HEK293 (cell line): ENCODE results near the gene LCNL1.
A peak's percentile ranks its signal among the peaks of the same experiment; 100 is the strongest.

Experiments
- CTCF ChIA-PET: fragments of 350-600 bp; formaldehyde crosslinking; extraction: SDS; loops from one replicate; lab custom pipeline; 2021; ENCODE audit warnings: antibody characterized with exemption; lab: Yijun Ruan, JAX
- POLR2A ChIA-PET: fragments of 300-600 bp; formaldehyde crosslinking; extraction: SDS; loops from one replicate; lab custom pipeline; 2020; ENCODE audit warnings: antibody characterized with exemption, inconsistent platforms; lab: Yijun Ruan, JAX
- H3K27ac ChIP-seq: fragments of 200-500 bp; sonication (Bioruptor generic); 2 replicates; pipeline ENCODE4 v1.5.1; 2014; ENCODE audit warnings: low read depth, low read length, control low read depth, inconsistent platforms; ENCODE audit errors: extremely low read depth
- H3K36me3 ChIP-seq, 2 experiments: fragments of 200-500 bp in 1 of 2; sonication (Bioruptor generic) in 1 of 2; 1 replicate in 1 of 2; 2 replicates in 1 of 2; pipeline ENCODE4 v1.5.1; 2014 to 2017; ENCODE audit warnings: inconsistent platforms in 2 of 2, low read length in 2 of 2; ENCODE audit not compliant: control insufficient read depth in 2 of 2, insufficient read depth in 1 of 2
- H3K4me1 ChIP-seq: fragments of 200-500 bp; sonication (Bioruptor generic); 2 replicates; pipeline ENCODE4 v1.5.1; 2014; ENCODE audit warnings: mild to moderate bottlenecking, low read length, inconsistent platforms; ENCODE audit not compliant: control insufficient read depth, insufficient read depth
- H3K4me3 ChIP-seq: 2 replicates; pipeline ENCODE4 v1.5.1; 2011; ENCODE audit warnings: low read depth, mild to moderate bottlenecking, control low read depth, low read length, moderate library complexity
- H3K9me3 ChIP-seq: fragments of 200-500 bp; sonication (Bioruptor generic); 2 replicates; pipeline ENCODE4 v1.5.1; 2014; ENCODE audit warnings: low read depth, low read length, inconsistent platforms; ENCODE audit not compliant: control insufficient read depth, insufficient read depth
- BCL11A ChIP-seq: fragments of 450-650 bp; formaldehyde crosslinking; IDR thresholded peaks from 2 replicates; pipeline ENCODE4 v1.5.1; 2016; ENCODE audit warnings: low read depth, missing biosample characterization, missing genetic modification characterization
- BCL11B ChIP-seq: fragments of 450-650 bp; formaldehyde crosslinking; IDR thresholded peaks from 2 replicates; pipeline ENCODE4 v1.5.1; 2016; ENCODE audit warnings: low read depth, missing biosample characterization, missing genetic modification characterization
- GLIS1 ChIP-seq: fragments of 450-650 bp; formaldehyde crosslinking; IDR thresholded peaks from 2 replicates; pipeline ENCODE4 v1.5.1; 2016; ENCODE audit warnings: missing biosample characterization, missing genetic modification characterization
- PRDM4 ChIP-seq: fragments of 450-650 bp; formaldehyde crosslinking; IDR thresholded peaks from 2 replicates; pipeline ENCODE4 v1.5.1; 2017; ENCODE audit warnings: missing biosample characterization, missing genetic modification characterization
- REST ChIP-seq: fragments of 450-650 bp; formaldehyde crosslinking; IDR thresholded peaks from 2 replicates; pipeline ENCODE4 v1.5.1; 2016; ENCODE audit warnings: missing biosample characterization, missing genetic modification characterization
- SP7 ChIP-seq: fragments of 450-650 bp; formaldehyde crosslinking; IDR thresholded peaks from 2 replicates; pipeline ENCODE4 v1.5.1; 2016; ENCODE audit warnings: missing biosample characterization, missing genetic modification characterization
- WT1 ChIP-seq: fragments of 450-650 bp; formaldehyde crosslinking; IDR thresholded peaks from 2 replicates; pipeline ENCODE4 v1.5.1; 2016; ENCODE audit warnings: missing biosample characterization, missing genetic modification characterization
- ZBTB10 ChIP-seq: fragments of 450-650 bp; formaldehyde crosslinking; IDR thresholded peaks from 2 replicates; pipeline ENCODE4 v1.5.1; 2016; ENCODE audit warnings: missing biosample characterization, missing genetic modification characterization
- ZBTB20 ChIP-seq: fragments of 450-650 bp; formaldehyde crosslinking; IDR thresholded peaks from 2 replicates; pipeline ENCODE4 v1.5.1; 2016; ENCODE audit warnings: missing biosample characterization, missing genetic modification characterization
- ZBTB6 ChIP-seq: fragments of 450-650 bp; formaldehyde crosslinking; IDR thresholded peaks from 2 replicates; pipeline ENCODE4 v1.5.1; 2017; ENCODE audit warnings: missing biosample characterization, missing genetic modification characterization
- ZBTB8A ChIP-seq: fragments of 450-650 bp; formaldehyde crosslinking; IDR thresholded peaks from 2 replicates; pipeline ENCODE4 v1.5.1; 2016; ENCODE audit warnings: missing biosample characterization, missing genetic modification characterization
- ZFP37 ChIP-seq: fragments of 450-650 bp; formaldehyde crosslinking; IDR thresholded peaks from 2 replicates; pipeline ENCODE4 v1.5.1; 2016; ENCODE audit warnings: missing biosample characterization, missing genetic modification characterization
- ZNF133 ChIP-seq: fragments of 450-650 bp; formaldehyde crosslinking; IDR thresholded peaks from 2 replicates; pipeline ENCODE4 v1.5.1; 2016; ENCODE audit warnings: missing biosample characterization, missing genetic modification characterization
- ZNF146 ChIP-seq: fragments of 450-650 bp; formaldehyde crosslinking; IDR thresholded peaks from 2 replicates; pipeline ENCODE4 v1.5.1; 2016; ENCODE audit warnings: missing biosample characterization, missing genetic modification characterization
- ZNF223 ChIP-seq: fragments of 450-650 bp; formaldehyde crosslinking; IDR thresholded peaks from 2 replicates; pipeline ENCODE4 v1.5.1; 2016; ENCODE audit warnings: missing biosample characterization, missing genetic modification characterization
- ZNF335 ChIP-seq: fragments of 450-650 bp; formaldehyde crosslinking; conservative IDR thresholded peaks from 2 replicates; pipeline ENCODE4 v1.5.1; 2016; ENCODE audit warnings: missing biosample characterization, missing genetic modification characterization
- ZNF341 ChIP-seq: fragments of 450-650 bp; formaldehyde crosslinking; IDR thresholded peaks from 2 replicates; pipeline ENCODE4; 2016; ENCODE audit warnings: low read depth, missing biosample characterization, missing genetic modification characterization
- ZNF423 ChIP-seq: fragments of 450-650 bp; formaldehyde crosslinking; IDR thresholded peaks from 2 replicates; pipeline ENCODE4 v1.5.1; 2016; ENCODE audit warnings: missing biosample characterization, missing genetic modification characterization
- ZNF501 ChIP-seq: fragments of 450-650 bp; formaldehyde crosslinking; IDR thresholded peaks from 2 replicates; pipeline ENCODE4 v1.5.1; 2016; ENCODE audit warnings: missing biosample characterization, missing genetic modification characterization
- ZNF530 ChIP-seq: fragments of 450-650 bp; formaldehyde crosslinking; IDR thresholded peaks from 2 replicates; pipeline ENCODE4 v1.5.1; 2016; ENCODE audit warnings: low read depth, missing biosample characterization, missing genetic modification characterization
- ZNF596 ChIP-seq: fragments of 450-650 bp; IDR thresholded peaks from 2 replicates; pipeline ENCODE4 v1.5.0; 2018; ENCODE audit warnings: missing biosample characterization, mild to moderate bottlenecking, missing genetic modification characterization, moderate library complexity
- ZNF610 ChIP-seq: fragments of 450-650 bp; formaldehyde crosslinking; IDR thresholded peaks from 2 replicates; pipeline ENCODE4 v1.5.1; 2016; ENCODE audit warnings: missing biosample characterization, missing genetic modification characterization, borderline replicate concordance
- ZNF645 ChIP-seq: fragments of 450-650 bp; formaldehyde crosslinking; IDR thresholded peaks from 2 replicates; pipeline ENCODE4; 2016; ENCODE audit warnings: missing biosample characterization, missing genetic modification characterization
- ZNF660 ChIP-seq: fragments of 450-650 bp; IDR thresholded peaks from 2 replicates; pipeline ENCODE4 v1.5.1; 2018; ENCODE audit warnings: missing biosample characterization, mild to moderate bottlenecking, missing genetic modification characterization
- ZNF777 ChIP-seq: fragments of 450-650 bp; formaldehyde crosslinking; IDR thresholded peaks from 2 replicates; pipeline ENCODE4 v1.5.1; 2017; ENCODE audit warnings: missing biosample characterization, missing genetic modification characterization, borderline replicate concordance
- ZSCAN30 ChIP-seq: fragments of 450-650 bp; IDR thresholded peaks from 2 replicates; pipeline ENCODE4 v1.5.1; 2018; ENCODE audit warnings: missing biosample characterization, mild to moderate bottlenecking, missing genetic modification characterization, moderate library complexity

Gene LCNL1

GRCh38 chr9:137028263-137029057 is 45.7 kb downstream of the LCNL1 start:
- H3K4me3 ChIP-seq: peak overlapping the region; percentile 42
- H3K9me3 ChIP-seq: no peaks in the 10 kb centered on the region
- H3K4me1 ChIP-seq: peaks cover 2% of the 10 kb centered on the region; the same call in 1 of the 2 replicates
- H3K36me3 ChIP-seq: no peaks in the 10 kb centered on the region
- POLR2A ChIA-PET: interaction anchor here (0.6 to 1.7 kb wide), 10 partner anchors 9 to 236 kb away, joined by 3 to 8 read pairs (median 3); partner anchors contain the start of genes PAXX and TUBB4B
- CTCF ChIA-PET: interaction anchor here (0.5 to 5.8 kb wide), 64 partner anchors 9 to 965 kb away, joined by 3 to 86 read pairs (median 5); partner anchors contain the start of genes C8G, CLIC3, NPDC1 and PAXX
- H3K27ac ChIP-seq: peak overlapping the region; percentile 62; the same call in 1 of the 2 replicates
- TF ChIP-seq ZNF423: peak; percentile 99
- no peak for TF ChIP-seq ZNF596
- 0 out of 2 replicates have a peak, but pooled peaks have one; percentile 1 for TF ChIP-seq ZNF146
- TF ChIP-seq ZNF660 (tag by site-specific recombination): no peak
- no peak for TF ChIP-seq ZNF530 (tag by site-specific recombination)
- TF ChIP-seq ZFP37 (tag by site-specific recombination): 0 out of 2 replicates have a peak, but pooled peaks have one; percentile 2
- no peak for TF ChIP-seq ZNF133 (tag by site-specific recombination)
- TF ChIP-seq ZNF223: no peak
- TF ChIP-seq ZBTB8A (tag by site-specific recombination): peak; percentile 97
- TF ChIP-seq ZNF501 (tag by site-specific recombination): no peak
- peak; percentile 79; the same call in 1 of the 2 replicates for TF ChIP-seq ZNF777 (tag by site-specific recombination)
- TF ChIP-seq ZBTB6 (tag by site-specific recombination): no peak
- peak; percentile 44; the same call in 1 of the 2 replicates for TF ChIP-seq ZBTB20
- peak; percentile 87 for TF ChIP-seq ZBTB10
- TF ChIP-seq GLIS1 (tag by site-specific recombination): peak; percentile 94
- TF ChIP-seq BCL11B (tag by site-specific recombination): peak; percentile 63; the same call in 1 of the 2 replicates
- peak; percentile 62 for TF ChIP-seq ZNF341
- TF ChIP-seq WT1 (tag by site-specific recombination): peak; percentile 58; the same call in 1 of the 2 replicates
- 0 out of 2 replicates have a peak, but pooled peaks have one; percentile 26 for TF ChIP-seq ZSCAN30 (tag by site-specific recombination)
- TF ChIP-seq SP7 (tag by site-specific recombination): peak; percentile 31; the same call in 1 of the 2 replicates
- peak; percentile 94 for TF ChIP-seq ZNF335 (tag by site-specific recombination)
- peak; percentile 54; the same call in 1 of the 2 replicates for TF ChIP-seq BCL11A (tag by site-specific recombination)
- no peak for TF ChIP-seq REST (tag by site-specific recombination)
- TF ChIP-seq ZNF645 (tag by site-specific recombination): no peak
- no peak for TF ChIP-seq PRDM4 (tag by site-specific recombination)
- 0 out of 2 replicates have a peak, but pooled peaks have one; percentile 12 for TF ChIP-seq ZNF610 (tag by site-specific recombination)
